Left kidney (tissue), 8 donors: Measurements from ENCODE around the gene AREL1. TPM values are rescaled to one million over a fixed set of nuclear protein-coding genes. Genes with fewer than 3 reads are reported as not detected.
"Not testable (repeated sequence)": the region's sequence is repeated elsewhere in the genome, so short reads cannot be mapped to it uniquely, and the experiment has no call there.

Source experiments
- DNase-seq: peaks from one replicate; pipeline ENCODE4 v3.0.0-alpha.2; 2013
- long read RNA-seq, 8 donors: transcript quantifications; one replicate each; lab custom pipeline, GENCODE V29; 2026
- polyA plus RNA-seq: library from polyadenylated mRNA; unstranded; fragments of 120-200 nt; gene quantifications from one replicate; pipeline ENCODE4 v1.2.1, GENCODE V29; 2013; ENCODE audit not compliant: insufficient read length

The AREL1 gene, protein sequence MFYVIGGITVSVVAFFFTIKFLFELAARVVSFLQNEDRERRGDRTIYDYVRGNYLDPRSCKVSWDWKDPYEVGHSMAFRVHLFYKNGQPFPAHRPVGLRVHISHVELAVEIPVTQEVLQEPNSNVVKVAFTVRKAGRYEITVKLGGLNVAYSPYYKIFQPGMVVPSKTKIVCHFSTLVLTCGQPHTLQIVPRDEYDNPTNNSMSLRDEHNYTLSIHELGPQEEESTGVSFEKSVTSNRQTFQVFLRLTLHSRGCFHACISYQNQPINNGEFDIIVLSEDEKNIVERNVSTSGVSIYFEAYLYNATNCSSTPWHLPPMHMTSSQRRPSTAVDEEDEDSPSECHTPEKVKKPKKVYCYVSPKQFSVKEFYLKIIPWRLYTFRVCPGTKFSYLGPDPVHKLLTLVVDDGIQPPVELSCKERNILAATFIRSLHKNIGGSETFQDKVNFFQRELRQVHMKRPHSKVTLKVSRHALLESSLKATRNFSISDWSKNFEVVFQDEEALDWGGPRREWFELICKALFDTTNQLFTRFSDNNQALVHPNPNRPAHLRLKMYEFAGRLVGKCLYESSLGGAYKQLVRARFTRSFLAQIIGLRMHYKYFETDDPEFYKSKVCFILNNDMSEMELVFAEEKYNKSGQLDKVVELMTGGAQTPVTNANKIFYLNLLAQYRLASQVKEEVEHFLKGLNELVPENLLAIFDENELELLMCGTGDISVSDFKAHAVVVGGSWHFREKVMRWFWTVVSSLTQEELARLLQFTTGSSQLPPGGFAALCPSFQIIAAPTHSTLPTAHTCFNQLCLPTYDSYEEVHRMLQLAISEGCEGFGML
- polyA plus RNA-seq, result 42.2 TPM
- long read RNA-seq, donor 1, partial matches to known transcripts, result 73 of 73 reads
- long read RNA-seq, donor 1, other reads (novel, unspliced or antisense), result 0 of 73 reads
- long read RNA-seq, donor 2, full-length matches to known transcripts, result 1 of 1 reads
- long read RNA-seq, donor 2, partial matches to known transcripts, result 0 of 1 reads
- long read RNA-seq, donor 2, other reads (novel, unspliced or antisense), result 0 of 1 reads
- long read RNA-seq, donor 3, full-length matches to known transcripts, result 1 of 1 reads
- long read RNA-seq, donor 3, partial matches to known transcripts, result 0 of 1 reads
- long read RNA-seq, donor 3, other reads (novel, unspliced or antisense), result 0 of 1 reads
- long read RNA-seq, donor 4, result 0 reads
- long read RNA-seq, donor 5, full-length matches to known transcripts, result 1 of 1 reads
- long read RNA-seq, donor 5, partial matches to known transcripts, result 0 of 1 reads
- long read RNA-seq, donor 5, other reads (novel, unspliced or antisense), result 0 of 1 reads
- long read RNA-seq, donor 6, result 0 reads
- long read RNA-seq, donor 7, full-length matches to known transcripts, result 1 of 1 reads
- long read RNA-seq, donor 7, partial matches to known transcripts, result 0 of 1 reads
- long read RNA-seq, donor 7, other reads (novel, unspliced or antisense), result 0 of 1 reads
- long read RNA-seq, donor 8, result 0 reads

DNA sequence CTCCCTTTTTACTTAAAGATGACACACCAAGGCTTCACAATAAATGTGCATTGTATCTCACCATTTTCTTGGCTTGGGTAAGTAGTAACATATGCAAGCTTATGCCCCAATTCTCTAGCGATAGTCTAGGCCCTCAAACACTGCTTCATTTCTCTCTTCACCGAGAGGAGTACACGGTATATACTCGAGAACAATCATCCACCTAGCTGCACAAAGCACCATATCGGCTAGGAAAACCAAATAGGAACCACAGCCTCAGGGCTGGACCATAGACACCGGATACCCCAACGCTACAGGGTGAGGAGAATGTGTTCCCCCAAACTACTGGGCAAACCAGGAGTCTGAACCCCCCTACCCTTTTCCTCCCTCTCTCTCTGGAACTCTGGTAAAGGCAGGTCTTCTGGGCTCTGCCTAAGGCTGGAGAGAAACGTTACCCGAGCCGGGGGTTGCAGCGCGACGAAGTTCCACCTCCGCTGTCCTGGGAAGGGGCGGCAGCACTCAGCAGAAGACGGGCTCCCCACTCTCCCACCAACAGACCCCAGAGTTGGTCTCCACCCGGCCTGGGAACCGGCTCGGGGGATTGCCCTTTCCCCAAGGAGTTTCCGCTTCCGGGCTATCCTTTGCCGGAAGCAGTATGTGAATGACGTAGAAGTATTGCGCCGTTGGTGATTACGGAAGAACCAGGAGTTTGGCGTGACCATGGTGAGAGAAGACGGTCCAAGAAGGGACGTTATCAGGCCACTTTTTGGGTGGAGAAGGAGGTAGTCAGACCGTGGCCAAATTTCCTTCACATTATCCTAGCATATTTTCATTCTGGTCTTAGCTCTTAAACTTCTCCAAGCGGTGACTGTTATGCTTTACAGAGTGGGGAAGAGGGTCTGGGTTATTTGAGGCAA, at the start of gene AREL1, which contains the start of gene FCF1:
TSS of gene AREL1 (minus strand) at position 582 of the 896 bp plus-strand sequence. CDS start 27,465 bp downstream, outside the sequence.
TSS of gene FCF1 (plus strand) at position 646 of the 896 bp plus-strand sequence. CDS start at position 700, 54 bp downstream.
- DNase-seq, result peak; percentile 92

DNA sequence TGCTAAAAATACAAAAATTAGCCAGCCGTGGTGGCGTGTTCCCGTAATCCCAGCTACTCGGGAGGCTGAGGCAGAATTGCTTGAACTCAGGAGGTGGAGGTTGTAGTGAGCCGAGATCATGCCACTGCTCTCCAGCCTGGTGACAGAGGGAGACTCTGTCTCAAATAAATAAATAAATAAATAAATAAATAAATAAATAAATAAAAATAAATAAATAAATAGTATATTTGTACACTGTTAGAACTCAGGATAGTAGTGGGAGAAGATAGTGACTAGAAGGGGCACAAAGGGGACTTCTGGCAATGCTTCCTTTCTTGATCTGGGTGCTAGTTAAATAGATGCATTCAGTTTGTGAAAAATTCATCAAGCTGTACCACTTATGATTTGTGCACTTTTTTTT, 45.6 kb upstream of the AREL1 start:
- DNase-seq, result not testable (repeated sequence)

DNA sequence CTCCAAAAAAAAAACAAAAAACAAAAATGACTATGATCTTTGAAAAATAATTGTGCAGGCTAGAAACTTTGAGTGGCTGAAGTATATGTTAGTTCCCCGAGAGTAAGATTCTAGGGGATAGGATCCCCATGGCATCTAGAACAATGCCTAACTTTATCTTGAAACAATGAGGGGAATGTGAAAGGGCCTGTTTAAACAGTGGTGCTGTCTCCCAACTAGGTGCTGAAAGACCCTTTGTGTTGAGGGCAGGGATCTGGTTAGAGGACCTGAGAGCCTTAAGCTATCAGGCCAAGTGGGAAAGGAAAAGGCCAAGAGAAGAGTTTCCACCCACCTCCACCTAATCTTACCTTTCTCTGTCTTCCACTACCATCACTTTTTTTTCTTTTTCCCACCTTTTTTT, 43.4 kb upstream of the AREL1 start:
- no peak for DNase-seq

DNA sequence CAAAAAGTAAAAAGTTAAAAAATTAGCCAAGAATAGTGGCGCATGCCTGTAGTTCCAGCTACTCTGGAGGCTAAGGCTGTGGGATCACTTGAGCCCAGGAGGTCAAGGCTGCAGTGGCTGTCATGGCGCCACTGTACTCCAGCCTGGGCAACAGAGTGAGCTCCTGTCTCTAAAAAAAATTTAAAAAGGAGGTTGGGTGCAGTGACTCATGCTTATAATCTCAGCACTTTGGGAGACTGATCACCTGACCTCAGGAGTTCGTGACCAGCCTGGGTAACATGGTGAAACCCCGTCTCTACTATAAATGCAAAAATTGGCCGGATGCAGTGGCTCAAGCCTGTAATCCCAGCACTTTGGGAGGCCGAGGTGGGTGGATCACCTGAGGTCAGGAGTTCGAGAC, 42.0 kb upstream of the AREL1 start:
- no peak for DNase-seq

DNA sequence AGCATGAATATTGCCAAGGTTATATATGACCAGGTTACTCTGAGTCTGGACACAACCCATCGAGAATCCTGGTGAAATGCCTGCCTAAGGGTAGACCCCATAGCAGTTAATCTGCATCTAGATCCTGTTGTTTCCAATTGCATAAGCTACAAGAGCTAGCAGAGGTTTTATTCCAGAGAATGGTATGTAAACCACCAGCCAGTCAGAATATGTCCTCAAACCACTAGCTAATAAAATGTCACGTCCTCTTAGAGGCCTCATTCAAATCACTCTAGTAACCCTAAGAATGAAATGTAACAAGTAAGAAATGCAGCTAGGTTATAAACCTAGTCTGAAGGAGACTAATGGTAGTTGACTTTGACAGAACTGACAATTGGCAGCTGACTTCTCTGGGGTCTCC, 41.3 kb upstream of the AREL1 start:
- DNase-seq, result no peak

DNA sequence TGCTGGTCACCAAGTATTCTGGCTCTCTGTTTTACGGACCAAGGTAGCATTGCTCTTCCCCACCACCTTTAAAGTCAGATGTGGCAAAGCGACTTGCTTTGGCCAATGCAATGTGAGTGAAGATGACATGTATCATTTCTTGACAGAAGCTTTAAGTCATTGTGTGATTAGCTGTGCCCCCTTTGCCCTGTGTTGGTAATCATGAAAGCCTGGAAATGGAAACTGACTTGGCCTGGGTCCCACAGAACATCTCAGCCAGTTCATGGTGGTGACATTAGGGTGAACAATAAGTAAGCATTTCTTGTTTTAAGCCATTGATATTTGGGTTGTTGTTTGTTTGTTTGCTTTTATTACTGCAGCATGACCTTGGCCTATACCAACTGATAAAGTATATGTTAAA, 34.4 kb upstream of the AREL1 start:
- DNase-seq, result no peak

DNA sequence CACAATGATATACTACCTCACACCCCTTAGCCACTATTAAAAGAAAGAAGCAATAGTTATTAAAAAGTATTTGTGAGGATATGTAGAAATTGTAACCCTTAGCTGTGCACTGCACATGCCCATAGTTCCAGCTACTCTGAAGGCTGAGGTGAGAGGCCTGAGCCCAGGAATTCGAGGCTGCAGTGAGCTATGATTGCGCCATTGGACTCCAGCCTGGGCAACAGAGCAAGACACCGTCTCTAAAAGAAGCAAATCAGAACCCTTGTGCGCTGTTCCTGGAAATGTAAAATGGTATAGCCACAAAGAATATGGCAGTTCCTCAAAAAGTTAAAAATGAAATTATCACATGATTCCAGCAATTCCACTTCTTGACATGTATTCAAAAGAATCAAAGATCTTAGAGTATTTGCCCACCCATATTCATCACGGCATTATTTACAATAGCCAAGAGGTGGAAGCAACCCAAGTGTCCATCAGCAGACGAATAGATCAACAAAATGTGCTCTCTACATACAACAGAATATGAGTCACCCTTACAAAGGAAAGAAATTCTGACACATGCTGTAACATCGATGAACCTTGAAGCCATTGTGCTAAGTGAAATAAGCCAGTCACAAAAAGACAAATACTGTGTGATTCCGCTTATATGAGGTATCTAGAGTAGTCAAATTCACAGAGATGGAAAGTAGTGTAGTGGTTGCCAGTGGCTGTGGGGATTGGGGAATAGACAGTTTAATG, 26.6 kb upstream of the AREL1 start:
- DNase-seq, result no peak

DNA sequence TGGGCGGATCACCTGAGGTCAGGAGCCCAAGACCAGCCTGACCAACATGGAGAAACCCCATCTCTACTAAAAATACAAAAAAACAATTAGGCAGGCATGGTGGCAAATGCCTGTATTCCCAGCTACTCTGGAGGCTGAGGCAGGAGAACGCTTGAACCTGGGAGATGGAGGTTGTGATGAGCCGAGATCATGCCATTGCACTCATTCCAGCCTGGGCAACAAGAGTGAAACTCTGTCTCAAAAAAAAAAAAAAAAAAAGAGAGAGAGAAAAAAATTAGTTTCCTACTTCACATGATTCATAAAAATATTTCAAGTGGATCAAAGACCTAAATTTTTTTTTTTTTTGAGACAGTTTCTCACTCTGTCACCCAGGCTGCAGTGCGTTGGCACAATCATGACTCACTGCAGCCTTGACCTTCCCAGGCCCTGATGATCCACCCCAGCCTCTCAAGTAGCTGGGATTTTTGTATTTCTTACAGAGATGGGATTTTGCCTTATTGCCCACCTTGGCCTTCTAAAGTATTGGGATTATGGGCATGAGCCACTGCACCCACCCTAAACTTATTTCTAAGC, 25.0 kb upstream of the AREL1 start:
- DNase-seq, result no peak

DNA sequence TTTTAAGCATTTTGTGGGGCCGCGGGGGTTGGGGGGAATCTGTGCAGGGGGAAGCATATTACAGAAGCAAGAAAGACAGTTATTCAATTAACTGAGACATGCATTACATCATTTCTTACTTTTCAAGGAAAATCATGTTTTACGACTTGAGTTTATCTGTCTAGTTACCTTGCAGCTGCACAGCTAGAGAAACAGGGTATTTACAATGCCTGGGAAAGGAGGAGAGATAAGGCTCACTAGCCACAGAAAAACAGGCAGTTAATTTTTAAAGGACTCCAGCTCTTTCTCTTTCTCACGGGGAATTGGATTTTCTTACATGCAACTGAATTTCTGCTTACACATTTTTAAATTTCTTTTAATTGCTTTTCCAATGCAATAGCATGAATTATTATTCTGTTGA, 22.2 kb upstream of the AREL1 start:
- no peak for DNase-seq

DNA sequence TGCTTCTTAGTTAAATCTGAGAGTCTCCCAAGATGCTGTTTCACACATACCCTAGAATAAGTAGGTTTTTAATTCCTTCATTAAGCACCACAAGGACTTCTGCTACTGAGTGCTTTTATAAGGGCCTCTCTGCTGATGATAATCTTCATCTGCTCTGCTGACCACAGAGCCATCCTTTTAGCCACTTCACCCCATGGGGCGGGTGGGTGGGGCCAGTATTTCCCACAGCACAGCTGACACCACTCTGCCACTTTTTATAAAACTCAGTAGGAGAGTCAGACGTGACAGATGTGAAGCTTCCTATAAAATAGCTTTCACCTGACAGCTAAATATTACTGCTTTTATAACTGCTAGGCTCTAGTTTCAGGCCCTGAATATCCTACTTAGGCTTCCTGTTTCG, 20.3 kb upstream of the AREL1 start:
- no peak for DNase-seq

DNA sequence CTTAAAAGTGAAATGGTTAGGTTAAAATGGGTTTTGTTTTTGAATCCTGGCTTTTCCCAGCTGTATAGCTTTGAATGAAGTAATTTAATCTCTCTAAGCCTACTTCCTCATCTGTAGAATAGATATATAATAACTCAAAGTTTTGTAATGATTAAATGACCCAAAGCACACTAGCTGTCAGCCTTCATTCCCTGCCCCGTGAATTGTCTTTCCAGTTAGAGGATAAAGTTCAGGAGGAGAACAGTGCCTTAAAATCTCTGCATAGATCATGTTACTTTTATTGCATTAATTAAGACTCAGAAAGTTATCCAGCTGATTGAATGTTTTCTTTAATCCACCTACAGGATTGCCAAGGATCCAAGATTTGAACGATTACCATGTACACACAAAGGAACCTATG, 19.5 kb upstream of the AREL1 start:
- DNase-seq, result no peak

DNA sequence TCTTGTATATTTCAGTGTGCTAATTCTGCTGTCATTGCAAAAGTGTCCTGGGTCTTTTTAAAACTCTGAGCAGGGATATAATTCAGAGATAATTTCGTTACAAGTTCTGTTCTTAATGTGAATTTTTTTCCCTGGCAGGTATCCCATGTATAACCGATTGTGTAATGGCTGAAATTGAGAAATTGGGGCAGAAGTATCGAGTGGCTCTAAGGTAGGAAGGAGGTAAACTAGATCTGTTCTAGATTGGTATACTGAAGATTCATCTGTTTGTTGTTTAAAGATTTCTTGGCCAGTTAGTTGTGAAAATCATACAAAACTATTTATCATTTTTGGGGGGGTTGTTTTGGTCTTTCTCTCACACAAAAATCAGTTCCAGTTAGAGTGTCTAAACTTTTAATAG, 10.3 kb upstream of the AREL1 start:
- DNase-seq, result no peak

DNA sequence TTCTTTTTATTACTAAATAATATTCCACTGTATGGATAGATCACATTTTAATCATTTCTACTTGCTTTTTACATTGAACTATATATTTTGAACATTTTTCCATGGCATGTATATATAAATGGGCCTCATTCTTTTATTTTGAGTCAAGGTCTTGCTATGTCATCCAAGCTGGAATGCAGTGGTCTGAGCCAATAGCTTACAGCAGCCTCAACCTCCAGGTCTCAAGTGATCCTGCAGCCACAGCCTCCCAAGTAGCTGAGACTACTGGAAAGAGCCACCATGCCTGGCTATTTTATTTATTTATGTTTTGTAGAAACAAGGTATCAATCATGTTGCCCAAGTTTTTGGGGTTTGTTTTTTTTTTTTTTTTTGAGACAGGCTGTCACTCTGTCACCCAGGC, 7.6 kb upstream of the AREL1 start:
- no peak for DNase-seq

DNA sequence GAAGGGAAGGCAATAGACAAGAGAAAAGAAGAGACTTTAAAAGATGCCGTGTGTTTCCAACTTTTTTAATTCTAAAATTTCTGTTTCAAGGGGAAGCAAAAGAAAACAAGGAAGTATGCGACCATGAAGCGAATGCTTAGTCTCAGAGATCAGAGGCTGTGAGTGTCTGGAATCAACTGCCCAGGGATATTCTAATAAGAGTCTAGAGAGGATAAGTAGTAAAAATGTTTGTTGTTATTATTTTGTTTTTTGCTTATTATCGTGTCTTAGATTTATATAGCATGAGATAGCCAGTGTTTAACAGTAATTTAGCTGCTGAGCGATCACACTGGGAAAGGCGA, 485 bp upstream of the AREL1 start:
- DNase-seq, result no peak

DNA sequence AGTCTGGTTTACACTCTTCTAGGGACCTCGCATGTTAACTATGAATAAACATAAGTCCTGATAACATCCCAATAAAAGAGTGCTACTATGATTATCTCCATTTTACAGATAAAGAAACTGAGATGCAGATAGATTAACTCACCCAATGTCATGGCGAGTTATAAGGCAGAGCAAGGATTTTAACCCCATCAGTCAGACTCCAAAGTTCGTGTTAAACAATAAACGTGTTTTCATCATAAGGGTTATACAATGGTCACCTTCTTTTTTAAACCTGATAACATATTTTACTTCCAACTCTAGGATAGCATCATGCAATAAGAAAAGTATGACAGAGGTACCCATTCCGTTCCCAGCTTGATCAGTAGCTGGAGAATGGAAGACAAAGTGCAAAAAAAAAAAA, 1.2 kb downstream of the AREL1 start:
- no peak for DNase-seq

DNA sequence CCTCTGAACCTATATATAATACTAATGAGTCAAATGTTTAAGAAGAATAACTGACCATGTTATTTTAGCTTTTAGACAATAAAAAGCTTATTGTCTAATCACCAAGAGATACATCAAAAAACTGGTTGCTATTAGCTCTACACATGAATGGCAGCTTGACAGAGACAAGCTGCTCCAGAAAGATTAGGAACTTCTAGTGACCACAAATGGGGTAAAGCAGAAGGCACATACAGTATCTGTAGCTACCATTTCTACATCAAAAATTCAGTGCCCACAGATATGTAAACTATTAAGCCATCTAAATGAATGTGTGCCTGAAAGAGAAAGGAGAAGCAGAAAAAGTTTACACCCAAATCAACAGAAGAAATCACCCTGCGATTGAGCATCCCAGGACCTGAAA, 2.4 kb downstream of the AREL1 start:
- no peak for DNase-seq

DNA sequence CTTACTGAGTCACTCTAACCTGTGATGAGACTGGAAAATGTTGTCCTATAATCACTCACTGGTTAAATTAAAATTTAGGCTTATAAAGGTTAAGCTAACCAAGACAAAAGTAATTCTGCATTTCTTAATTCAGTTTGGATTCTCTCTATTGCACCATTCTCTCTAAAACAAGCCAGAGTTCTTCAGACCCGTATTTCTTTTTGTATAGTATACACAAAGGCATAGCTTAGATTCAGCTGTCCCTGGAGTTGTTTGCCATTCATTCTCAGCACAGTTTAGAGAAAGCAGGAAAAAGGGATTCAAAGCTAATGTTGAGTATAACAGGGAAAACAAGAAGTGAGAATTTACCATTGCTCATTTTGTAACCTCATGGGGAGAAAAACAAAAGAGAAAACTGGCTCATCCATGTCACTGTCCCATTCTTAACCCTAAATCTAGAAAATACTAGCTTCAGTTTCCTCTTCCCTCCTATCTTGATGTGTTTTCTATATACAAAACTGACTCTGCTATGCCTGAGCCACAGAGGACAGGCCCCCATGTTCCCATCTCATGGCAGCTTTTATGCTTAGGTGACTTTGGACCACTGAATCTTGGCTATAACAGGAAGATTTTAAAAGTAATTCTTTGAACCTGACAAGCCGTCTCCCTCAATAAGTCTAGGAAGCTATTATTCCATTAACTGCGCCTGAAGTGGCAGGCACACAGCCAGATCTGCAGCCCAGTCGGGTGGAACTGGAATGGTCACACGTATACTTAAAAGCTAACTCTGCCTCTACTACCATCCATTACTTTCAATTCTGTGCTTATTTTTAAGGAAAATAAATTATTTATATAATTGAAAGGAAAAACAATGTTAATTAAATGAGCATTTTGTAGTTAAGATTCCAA, 7.0 kb downstream of the AREL1 start:
- peak; percentile 8 for DNase-seq

DNA sequence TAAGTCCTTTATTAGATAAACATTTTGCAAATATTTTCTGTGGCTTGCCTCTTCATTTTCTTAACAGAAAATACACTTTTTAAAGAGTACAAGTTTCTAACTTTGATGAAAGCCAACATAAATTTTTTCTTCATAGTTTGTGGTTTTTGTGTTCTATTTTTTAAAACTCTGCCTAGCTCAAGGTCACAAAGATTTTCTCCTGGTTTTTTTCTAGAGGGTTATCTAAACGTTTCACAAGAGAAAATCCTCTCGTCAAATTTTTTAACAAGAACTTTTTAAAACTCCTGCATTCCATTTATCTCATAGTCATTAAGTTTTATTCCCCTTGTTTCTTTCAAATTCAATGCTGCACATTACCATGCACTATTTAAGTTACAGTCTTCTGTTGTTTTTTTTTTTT, 8.2 kb downstream of the AREL1 start:
- no peak for DNase-seq

DNA sequence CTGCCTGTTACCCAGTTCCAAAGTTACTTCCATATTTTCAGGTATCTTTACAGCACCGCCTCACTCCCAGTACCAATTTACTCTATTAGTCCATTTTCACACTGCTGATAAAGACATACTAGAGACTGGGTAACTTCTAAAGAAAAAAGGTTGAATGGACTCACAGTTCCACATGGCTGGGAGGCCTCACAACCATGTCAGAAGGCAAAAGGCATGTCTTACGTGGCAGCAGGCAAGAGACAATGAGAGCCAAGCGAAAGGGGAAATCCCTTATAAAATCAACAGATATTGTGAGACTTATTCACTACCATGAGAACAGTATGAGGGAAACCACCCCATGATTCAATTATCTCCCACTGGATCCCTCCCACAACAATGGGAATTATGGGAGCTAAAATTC, 9.8 kb downstream of the AREL1 start:
- DNase-seq, result no peak
